NCI-H128 (cell line): ENCODE data around the gene GTF2H2.
"Not testable (repeated sequence)": the region's sequence is repeated elsewhere in the genome, so short reads cannot be mapped to it uniquely, and the experiment has no call there.

Experiments
- DNase-seq: peaks from one replicate; lab custom pipeline; 2025; ENCODE audit not compliant: unreplicated experiment; lab: John Stamatoyannopoulos, UW

Gene GTF2H2

DNA sequence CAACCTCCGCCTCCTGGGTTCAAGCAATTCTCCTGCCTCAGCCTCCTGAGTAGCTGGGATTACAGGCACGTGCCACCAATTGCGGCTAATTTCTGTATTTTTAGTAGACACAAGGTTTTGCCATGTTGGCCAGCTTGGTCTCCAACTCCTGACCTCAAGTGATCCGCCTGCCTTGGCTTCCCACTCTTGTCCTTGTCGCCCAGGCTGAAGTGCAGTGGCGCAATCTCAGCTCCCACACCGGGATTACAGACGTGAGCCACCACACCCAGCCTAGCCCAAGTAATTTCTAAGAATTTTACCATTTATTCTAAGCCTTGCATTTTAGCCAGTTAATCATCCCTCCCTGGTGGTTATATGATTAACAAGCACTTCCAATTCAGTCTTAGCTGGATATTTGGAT is 53.3 kb downstream of the GTF2H2 start:
- DNase-seq = no peak

DNA sequence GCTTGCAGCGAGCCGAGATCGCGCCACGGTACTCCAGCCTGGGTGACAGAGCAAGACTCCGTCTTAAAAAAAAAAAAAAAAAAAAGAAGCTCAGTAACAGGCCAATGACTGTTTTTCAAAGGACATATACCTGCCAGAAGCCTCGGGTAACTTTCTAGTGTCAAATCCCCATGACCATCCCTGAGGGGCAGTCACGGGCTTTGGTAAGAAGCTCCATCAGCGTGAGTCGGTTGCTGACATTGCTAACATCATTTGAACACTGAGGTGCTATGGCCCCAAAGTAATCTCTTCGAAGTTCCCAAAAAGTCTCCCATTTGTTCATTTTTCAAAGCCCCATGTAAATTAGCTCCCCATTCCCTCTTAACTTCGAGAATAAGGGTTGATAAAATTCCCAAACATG is 53.9 kb downstream of the GTF2H2 start:
- no peak for DNase-seq

DNA sequence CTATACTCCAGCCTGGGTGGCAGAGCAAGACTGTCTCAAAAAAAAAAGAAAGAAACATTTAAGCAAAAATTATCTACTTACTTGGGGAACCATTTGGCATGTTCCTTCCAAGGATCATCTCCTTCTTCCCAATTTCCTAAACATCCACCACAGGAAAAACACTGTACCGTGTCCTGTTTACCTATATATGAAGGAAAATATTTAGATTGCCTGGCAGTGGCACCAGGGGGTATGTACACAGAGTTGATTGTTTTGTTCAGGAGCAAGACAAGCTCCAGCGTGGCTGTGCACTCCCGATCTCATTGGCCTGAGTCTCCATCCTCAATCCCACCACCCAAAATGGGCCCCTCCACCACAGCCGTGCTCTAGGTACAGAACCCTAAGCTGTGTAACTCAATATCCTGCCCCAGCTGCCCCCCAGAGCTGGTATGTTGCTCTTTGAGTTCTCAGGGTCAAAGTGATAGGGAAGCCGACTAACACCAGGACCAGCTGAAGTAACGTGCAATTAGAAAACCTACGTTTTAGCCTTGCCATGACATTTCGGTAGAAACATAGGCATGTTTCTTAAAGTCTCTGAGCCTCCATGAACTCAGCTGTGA is 56.2 kb downstream of the GTF2H2 start:
- DNase-seq = no peak

DNA sequence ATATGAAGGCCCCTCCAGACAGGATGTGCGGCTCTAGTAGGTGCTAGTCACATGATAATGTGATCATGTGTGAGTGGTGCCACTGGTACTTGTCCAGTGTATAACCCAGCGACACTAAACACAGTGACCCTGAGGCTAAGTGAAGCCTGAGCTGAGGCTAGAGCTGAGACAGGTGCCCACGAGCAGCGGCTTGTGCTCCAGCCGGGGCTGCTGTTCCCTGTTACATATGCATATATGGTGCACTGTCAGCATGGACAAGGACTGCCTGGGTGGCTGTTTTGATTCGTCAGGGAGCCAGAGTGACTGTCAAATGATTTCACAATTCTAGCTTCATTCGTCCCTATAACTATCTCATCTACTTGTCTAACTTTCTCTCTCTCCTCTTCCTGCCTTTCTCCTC is 60.5 kb downstream of the GTF2H2 start:
- not testable (repeated sequence) for DNase-seq
